PC-3 (cell line): ENCODE measurements around the gene PUS7. TPM values are rescaled to one million over a fixed set of nuclear protein-coding genes. Genes with fewer than 3 reads are reported as not detected.

Experiments
- ATAC-seq: fragments of 200-7000 bp; cut with Tn5 transposase; 2 replicates; pipeline ENCODE4 v1.9.1; 2020; ENCODE audit warnings: mild to moderate bottlenecking, moderate library complexity
- BruUV-seq: library from RNA; stranded (reverse); fragments of 400-500 nt; replicated peaks from 2 replicates; lab custom pipeline; 2021; lab: Mats Ljungman, UMichigan
- CTCF ChIA-PET: fragments of 300-600 bp; sonication (Branson Sonifier 250); formaldehyde crosslinking; loops from one replicate; lab custom pipeline; 2022; ENCODE audit warnings: antibody characterized with exemption; lab: Charles Lee
- POLR2A ChIA-PET: fragments of 300-600 bp; sonication (Branson Sonifier 250); formaldehyde crosslinking; loops from one replicate; lab custom pipeline; 2022; ENCODE audit warnings: antibody characterized with exemption; ENCODE audit not compliant: unreplicated experiment; lab: Charles Lee
- DNase-seq: peaks from one replicate; pipeline ENCODE4 v3.0.0-alpha.2; 2015
- H2AFZ ChIP-seq: fragments of 300-600 bp; sonication (generic); 2 replicates; pipeline ENCODE4 v1.6.0; 2016; ENCODE audit warnings: antibody characterized with exemption, low read length
- H3F3A ChIP-seq: fragments of 300-600 bp; sonication (generic); one replicate; pipeline ENCODE4 v1.6.0; 2017; ENCODE audit warnings: antibody characterized with exemption, low read length, control low read depth, mild to moderate bottlenecking; ENCODE audit not compliant: unreplicated experiment
- H3K27ac ChIP-seq: fragments of 300-600 bp; sonication (generic); 2 replicates; pipeline ENCODE4 v1.5.1; 2016; ENCODE audit warnings: mild to moderate bottlenecking, low read length
- H3K27me3 ChIP-seq: fragments of 300-600 bp; sonication (generic); 2 replicates; pipeline ENCODE4 v1.6.1; 2016; ENCODE audit warnings: low read length, mixed read lengths
- H3K36me3 ChIP-seq: fragments of 300-600 bp; sonication (generic); 2 replicates; pipeline ENCODE4 v1.6.1; 2016; ENCODE audit warnings: low read depth, mixed run types, low read length, mixed read lengths
- H3K4me1 ChIP-seq: fragments of 300-600 bp; sonication (generic); 2 replicates; pipeline ENCODE4 v1.5.1; 2016; ENCODE audit warnings: low read length; ENCODE audit not compliant: insufficient read depth
- H3K4me2 ChIP-seq: fragments of 300-600 bp; sonication (generic); 2 replicates; pipeline ENCODE4 v1.6.0; 2016; ENCODE audit warnings: low read length
- H3K4me3 ChIP-seq: fragments of 300-600 bp; sonication (generic); 2 replicates; pipeline ENCODE4 v1.5.1; 2016; ENCODE audit warnings: mild to moderate bottlenecking, low read length, mixed read lengths
- H3K79me2 ChIP-seq: fragments of 300-600 bp; sonication (generic); 2 replicates; pipeline ENCODE4 v1.6.1; 2017; ENCODE audit warnings: low read length, mixed read lengths
- H3K9ac ChIP-seq: fragments of 300-600 bp; sonication (generic); 2 replicates; pipeline ENCODE4 v1.6.0; 2016; ENCODE audit warnings: mild to moderate bottlenecking, low read length
- H3K9me2 ChIP-seq: fragments of 300-600 bp; sonication (generic); replicated peaks from 2 replicates; pipeline ENCODE4 v1.6.1; 2016; ENCODE audit warnings: mixed run types, low read length, mixed read lengths
- H3K9me3 ChIP-seq: fragments of 300-600 bp; sonication (generic); 2 replicates; pipeline ENCODE4 v1.6.1; 2016; ENCODE audit warnings: low read length, mixed read lengths
- H4K20me1 ChIP-seq: fragments of 300-600 bp; sonication (generic); 2 replicates; pipeline ENCODE4 v1.6.1; 2016; ENCODE audit warnings: low read length, mixed read lengths
- CTCF ChIP-seq: fragments of 300-600 bp; sonication (generic); conservative IDR thresholded peaks from 2 replicates; pipeline ENCODE4 v1.5.1; 2017; ENCODE audit warnings: antibody characterized with exemption, low read depth, mild to moderate bottlenecking, low read length
- EZH2 ChIP-seq: fragments of 300-600 bp; sonication (generic); IDR thresholded peaks from one replicate; pipeline ENCODE4 v1.6.1; 2017; ENCODE audit warnings: antibody characterized with exemption, mild to moderate bottlenecking, low read length; ENCODE audit not compliant: unreplicated experiment
- EZH2phosphoT487 ChIP-seq: fragments of 300-600 bp; sonication (generic); IDR thresholded peaks from 2 replicates; pipeline ENCODE4 v1.6.1; 2018; ENCODE audit warnings: mild to moderate bottlenecking, antibody characterized with exemption, low read length, borderline replicate concordance
- intact Hi-C: fragments of 100-400 bp; cut with micrococcal nuclease; formaldehyde crosslinking; loops from 2 replicates; pipeline ENCODE4 v1.9.0; 2023
- total RNA-seq: library from RNA; depleted of rRNA; stranded (reverse); fragments of >200 nt; gene quantifications from 2 replicates; pipeline ENCODE4 v1.2.3, GENCODE V29; 2014

The PUS7 gene
- total RNA-seq, 1 experiment from 2014 or later = 37.2 TPM

- Histone ChIP-seq H3K27me3 (no peaks in the 10 kb centered on the region), H2AFZ (no peak overlapping the region), H3K4me3 (no peak overlapping the region), H3K79me2 (no peaks in the 10 kb centered on the region), H3K27ac (no peak overlapping the region), H3K9me3 (no peaks in the 10 kb centered on the region), H3F3A (no peaks in the 10 kb centered on the region), H3K4me1 (no peaks in the 10 kb centered on the region), H4K20me1 (no peaks in the 10 kb centered on the region), H3K36me3 (peaks cover 23% of the 10 kb centered on the region; the same call in 1 of the 2 replicates), H3K9me2 (no peaks in the 10 kb centered on the region), H3K9ac (no peak overlapping the region), H3K4me2 (no peak overlapping the region)
- ATAC-seq (no peak), DNase-seq (no peak)
- TF ChIP-seq CTCF (no peak), EZH2 (no peak), EZH2phosphoT487 (no peak)
- POLR2A ChIA-PET = no interaction called here
- CTCF ChIA-PET = no interaction called here
- intact Hi-C loops = no loop called here
- no TSS peak for BruUV-seq
Measured at GRCh38 chr7:105478606-105479005, 43.5 kb downstream of the PUS7 start.

GRCh38 chr7:105477908-105478307 is 44.2 kb downstream of the PUS7 start:
- Histone ChIP-seq H4K20me1 (no peaks in the 10 kb centered on the region), H3F3A (no peaks in the 10 kb centered on the region), H3K27ac (no peak overlapping the region), H3K4me3 (no peak overlapping the region), H3K9me2 (no peaks in the 10 kb centered on the region), H3K4me2 (no peak overlapping the region), H3K4me1 (no peaks in the 10 kb centered on the region), H2AFZ (no peak overlapping the region), H3K9ac (no peak overlapping the region), H3K36me3 (peaks cover 23% of the 10 kb centered on the region; the same call in 1 of the 2 replicates), H3K9me3 (no peaks in the 10 kb centered on the region), H3K27me3 (no peaks in the 10 kb centered on the region), H3K79me2 (no peaks in the 10 kb centered on the region)
- no TSS peak for BruUV-seq
- CTCF ChIA-PET = no interaction called here
- TF ChIP-seq CTCF (no peak), EZH2 (no peak), EZH2phosphoT487 (no peak)
- POLR2A ChIA-PET = no interaction called here
- intact Hi-C loops = no loop called here
- no peak for ATAC-seq
- no peak for DNase-seq

- no peaks in the 10 kb centered on the region for H3F3A ChIP-seq
- H3K79me2 ChIP-seq = no peaks in the 10 kb centered on the region
- H2AFZ ChIP-seq = no peak overlapping the region
- CTCF ChIA-PET = no interaction called here
- no peak overlapping the region for H3K4me3 ChIP-seq
- no peaks in the 10 kb centered on the region for H3K4me1 ChIP-seq
- H3K9me2 ChIP-seq = no peaks in the 10 kb centered on the region
- no peak overlapping the region for H3K27ac ChIP-seq
- no peaks in the 10 kb centered on the region for H3K27me3 ChIP-seq
- H4K20me1 ChIP-seq = no peaks in the 10 kb centered on the region
- TF ChIP-seq EZH2 (no peak), EZH2phosphoT487 (no peak), CTCF (no peak)
- DNase-seq (no peak), ATAC-seq (no peak)
- POLR2A ChIA-PET = no interaction called here
- intact Hi-C loops = no loop called here
- H3K4me2 ChIP-seq = no peak overlapping the region
- peaks cover 16% of the 10 kb centered on the region; the same call in 1 of the 2 replicates for H3K36me3 ChIP-seq
- no TSS peak for BruUV-seq
- no peaks in the 10 kb centered on the region for H3K9me3 ChIP-seq
- H3K9ac ChIP-seq = no peak overlapping the region
Measured at GRCh38 chr7:105474045-105474444, 48.0 kb downstream of the PUS7 start.
